Right lobe of liver (tissue), 6 donors: ENCODE data around the gene ST14. TPM values are rescaled to one million over a fixed set of nuclear protein-coding genes. Genes with fewer than 3 reads are reported as not detected.

Experiments
- ATAC-seq, 4 donors: fragments of 200-7000 bp; cut with Tn5 transposase; one replicate each; pipeline ENCODE4 v1.9.1; 2020; ENCODE audit warnings: mild to moderate bottlenecking in 4 of 4, moderate library complexity in 4 of 4
- DNase-seq, 3 donors: peaks; one replicate each; pipeline ENCODE4 v3.0.0-alpha.2; 2020
- H3K27ac ChIP-seq, 3 donors: fragments of 200-600 bp; one replicate each; pipeline ENCODE4 v1.8.0; 2022
- H3K27me3 ChIP-seq, 2 donors: fragments of 200-600 bp; one replicate each; pipeline ENCODE4 v1.8.0; 2022
- H3K36me3 ChIP-seq, 4 donors: fragments of 200-600 bp; sonication (generic) in 1 of 4; one replicate each; pipeline versions ENCODE4 v1.5.1 to v1.8.0; 2017 to 2022; ENCODE audit warnings: control low read depth in 1 of 4
- H3K4me1 ChIP-seq, 4 donors: fragments of 200-600 bp; sonication (generic) in 1 of 4; one replicate each; pipeline versions ENCODE4 v1.5.1 to v1.8.0; 2017 to 2022; ENCODE audit warnings: control low read depth in 1 of 4
- H3K4me3 ChIP-seq, 3 donors: fragments of 200-600 bp; one replicate each; pipeline ENCODE4 v1.8.0; 2022
- H3K9me3 ChIP-seq, 4 donors: fragments of 200-600 bp; sonication (generic) in 1 of 4; one replicate each; pipeline versions ENCODE4 v1.5.1 to v1.8.0; 2017 to 2022; ENCODE audit warnings: control low read depth in 1 of 4
- CTCF ChIP-seq, 4 donors: fragments of 200-600 bp in 3 of 4; fragments of 450-650 bp in 1 of 4; IDR thresholded peaks; one replicate each; pipeline versions ENCODE4 v1.5.1 to v1.8.0; 2016 to 2022; ENCODE audit warnings: antibody characterized with exemption in 4 of 4, mild to moderate bottlenecking in 2 of 4
- POLR2A ChIP-seq: fragments of 450-650 bp; IDR thresholded peaks from one replicate; pipeline ENCODE4 v1.6.1; 2017; ENCODE audit warnings: antibody characterized with exemption, mild to moderate bottlenecking
- WGBS: methylation state at CpG from one replicate; pipeline ENCODE4 v1.1.6; 2018; ENCODE audit warnings: low coverage, low lambda C conversion rate; ENCODE audit not compliant: insufficient coverage; ENCODE audit errors: missing lambda C conversion rate; 5-methylcytosine and 5-hydroxymethylcytosine counted together
- intact Hi-C, 2 donors: fragments of 100-400 bp; cut with DNase I; formaldehyde crosslinking; loops; one replicate each; pipeline versions ENCODE4 v1.11.2 to v1.14.1; 2022
- total RNA-seq, 6 experiments: library from RNA; depleted of rRNA in 2 of 6; stranded (reverse); fragments of >200 nt in 2 of 6; fragmentation: NEBNext Ultra II Directional in 3 of 6; extraction: Animal tissue kit (Norgen Biotek cat#: 25700) in 3 of 6; gene quantifications; one replicate each; pipeline versions ENCODE4 v1.1.0 to v1.2.4, GENCODE V29; 2016 to 2023
- donor health status: DM: no; HTN: yes; CAD: no.
- donor health status: DM: no; HTN: no; CAD: no.
- donor health status: DM: no; HTN: no; CAD: no.
- donor health status: DM: no; HTN: yes; CAD: no.
- donor health status: DM: no; HTN: yes; CAD: no.

Gene ST14
- total RNA-seq, 6 experiments from 2014 or later: 2.5 to 16.7 (median 10.8) TPM

GRCh38 chr11:130183878-130184610 is 24.5 kb downstream of the ST14 start:
- Histone ChIP-seq H3K36me3 (no peaks in the 10 kb centered on the region), H3K4me3 (no peak overlapping the region), H3K27ac (no peak overlapping the region), H3K4me1 (peaks cover 0 to 31% (median 8%) of the 10 kb centered on the region in 4 donors), H3K27me3 (no peaks in the 10 kb centered on the region), H3K9me3 (no peaks in the 10 kb centered on the region)
- intact Hi-C loops: no loop called here
- DNase-seq (no peak), ATAC-seq (no peak)
- TF ChIP-seq POLR2A: no peak
- 80% methylated on average over 11 of the region's 11 CpGs for WGBS

GRCh38 chr11:130187096-130187495 is 27.5 kb downstream of the ST14 start:
- Histone ChIP-seq H3K4me3 (no peak overlapping the region), H3K4me1 (peaks cover 0 to 9% (median 2%) of the 10 kb centered on the region in 4 donors), H3K36me3 (no peaks in the 10 kb centered on the region), H3K27me3 (no peaks in the 10 kb centered on the region), H3K9me3 (no peaks in the 10 kb centered on the region), H3K27ac (no peak overlapping the region)
- WGBS: 93% methylated on average over 5 of the region's 13 CpGs
- intact Hi-C loops: no loop called here
- no peak for TF ChIP-seq CTCF (IDR thresholded peaks at IDR 0.05)
- TF ChIP-seq POLR2A: no peak
- ATAC-seq (no peak), DNase-seq (no peak)

- no peak for ATAC-seq
- Histone ChIP-seq H3K27ac (no peak overlapping the region), H3K27me3 (no peaks in the 10 kb centered on the region), H3K36me3 (no peaks in the 10 kb centered on the region), H3K4me1 (peaks cover 0 to 13% (median 5%) of the 10 kb centered on the region in 4 donors), H3K4me3 (no peak overlapping the region), H3K9me3 (no peaks in the 10 kb centered on the region)
- no peak for DNase-seq
- intact Hi-C loops: no loop called here
- TF ChIP-seq CTCF (IDR thresholded peaks at IDR 0.05): no peak
- TF ChIP-seq POLR2A: no peak
- WGBS: no CpG with 5 or more reads among the region's 14 CpGs
These were observed 28.5 kb downstream of the ST14 start for GRCh38 chr11:130188047-130188446.

- H3K36me3 ChIP-seq: no peaks in the 10 kb centered on the region
- TF ChIP-seq CTCF (IDR thresholded peaks at IDR 0.05) (no peak), POLR2A (no peak)
- H3K27me3 ChIP-seq: no peaks in the 10 kb centered on the region
- WGBS: 84% methylated on average over 12 of the region's 19 CpGs
- H3K4me3 ChIP-seq: no peak overlapping the region
- intact Hi-C loops: no loop called here
- DNase-seq: no peak
- H3K27ac ChIP-seq: no peak overlapping the region
- H3K4me1 ChIP-seq: peaks cover 0 to 16% (median 5%) of the 10 kb centered on the region in 4 donors
- peak in 3 of 4 donors; percentile 6 to 13 (median 10) for ATAC-seq
- no peaks in the 10 kb centered on the region for H3K9me3 ChIP-seq
These were observed 29.2 kb downstream of the ST14 start for GRCh38 chr11:130188585-130189347.
